Hepatocyte (in vitro differentiated cells): Measurements from ENCODE around the gene CARD11.

Source experiments
- EZH2 ChIP-seq: fragments of 200-600 bp; sonication (generic); IDR thresholded peaks from 2 replicates; pipeline ENCODE4 v1.6.1; 2016; ENCODE audit warnings: antibody characterized with exemption, mild to moderate bottlenecking, borderline replicate concordance
- EZH2phosphoT487 ChIP-seq: fragments of 200-600 bp; sonication (generic); IDR thresholded peaks from one replicate; pipeline ENCODE4 v1.6.1; 2018; ENCODE audit warnings: antibody characterized with exemption, mild to moderate bottlenecking, low read depth, moderate library complexity; ENCODE audit not compliant: unreplicated experiment, severe bottlenecking
- TF ChIP-seq, protein P1 (sequence below): fragments of 200-600 bp; sonication (generic); IDR thresholded peaks from 2 replicates; pipeline ENCODE4 v1.5.1; 2016; ENCODE audit warnings: antibody characterized with exemption, mild to moderate bottlenecking; ENCODE audit not compliant: poor library complexity

DNA sequence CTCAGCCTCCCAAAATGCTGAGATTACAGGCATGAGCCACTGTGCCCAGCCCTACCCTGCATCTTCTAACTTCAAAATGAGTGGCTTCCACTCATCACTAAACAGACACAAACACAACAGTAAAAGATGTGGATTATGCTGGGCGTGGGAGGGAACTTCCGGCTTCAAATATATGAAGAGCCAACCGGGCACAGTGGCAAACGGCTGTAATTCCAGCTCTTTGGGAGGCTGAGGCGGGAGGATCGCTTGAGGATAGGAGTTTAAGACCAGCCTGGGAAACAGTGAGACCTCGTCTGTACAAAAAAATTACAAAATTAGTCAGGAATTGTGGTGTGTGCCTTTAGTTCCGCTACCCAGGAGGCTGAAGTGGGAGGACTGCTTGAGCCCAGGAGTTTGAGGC is 107.4 kb downstream of the CARD11 start:
- TF ChIP-seq, protein P1, sequence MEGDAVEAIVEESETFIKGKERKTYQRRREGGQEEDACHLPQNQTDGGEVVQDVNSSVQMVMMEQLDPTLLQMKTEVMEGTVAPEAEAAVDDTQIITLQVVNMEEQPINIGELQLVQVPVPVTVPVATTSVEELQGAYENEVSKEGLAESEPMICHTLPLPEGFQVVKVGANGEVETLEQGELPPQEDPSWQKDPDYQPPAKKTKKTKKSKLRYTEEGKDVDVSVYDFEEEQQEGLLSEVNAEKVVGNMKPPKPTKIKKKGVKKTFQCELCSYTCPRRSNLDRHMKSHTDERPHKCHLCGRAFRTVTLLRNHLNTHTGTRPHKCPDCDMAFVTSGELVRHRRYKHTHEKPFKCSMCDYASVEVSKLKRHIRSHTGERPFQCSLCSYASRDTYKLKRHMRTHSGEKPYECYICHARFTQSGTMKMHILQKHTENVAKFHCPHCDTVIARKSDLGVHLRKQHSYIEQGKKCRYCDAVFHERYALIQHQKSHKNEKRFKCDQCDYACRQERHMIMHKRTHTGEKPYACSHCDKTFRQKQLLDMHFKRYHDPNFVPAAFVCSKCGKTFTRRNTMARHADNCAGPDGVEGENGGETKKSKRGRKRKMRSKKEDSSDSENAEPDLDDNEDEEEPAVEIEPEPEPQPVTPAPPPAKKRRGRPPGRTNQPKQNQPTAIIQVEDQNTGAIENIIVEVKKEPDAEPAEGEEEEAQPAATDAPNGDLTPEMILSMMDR, result no peak
- TF ChIP-seq EZH2phosphoT487 (no peak), EZH2 (no peak)
